Measurements from ENCODE around the gene GPATCH3. TPM values are rescaled to one million over a fixed set of nuclear protein-coding genes. Genes with fewer than 3 reads are reported as not detected.

Gene GPATCH3
- total RNA-seq: 8.4 and 9.1 TPM in 2 replicates

GRCh38 chr1:26900001-26900814 is at the start of gene GPATCH3:
Gene GPATCH3, minus strand, starts transcription at chr1:26900467. Its CDS starts 25 bp downstream, at chr1:26900442.

GRCh38 chr1:26921540-26922430 is 21.5 kb upstream of the GPATCH3 start, which contains the start of gene NUDC:
Gene NUDC, plus strand, starts transcription at chr1:26921743. Its CDS starts 106 bp downstream, at chr1:26921849.

GRCh38 chr1:26913754-26914619 is 13.7 kb upstream of the GPATCH3 start, which contains the start of gene NR0B2:
Gene NR0B2, minus strand, starts transcription at chr1:26913975. Its CDS starts 35 bp downstream, at chr1:26913940.

GRCh38 chr1:26889551-26890466 is 10.5 kb downstream of the GPATCH3 start, which contains the start of gene GPN2:
Gene GPN2, minus strand, starts transcription at chr1:26890283. Its CDS starts 187 bp downstream, at chr1:26890096.

GRCh38 chr1:26862781-26863684 is 37.2 kb downstream of the GPATCH3 start, which contains the start of gene SFN:
Gene SFN, plus strand, starts transcription at chr1:26863149. Its CDS starts 64 bp downstream, at chr1:26863213.

Other genes with a start within 250 kb of the GPATCH3 start
- 20.8 and 32.6 TPM in 2 replicates for gene ARID1A, start 204.5 kb downstream of the GPATCH3 start, total RNA-seq
- gene PIGV, start 112.5 kb downstream of the GPATCH3 start, total RNA-seq: 13.8 and 15.5 TPM in 2 replicates
- gene ZDHHC18, start 73.8 kb downstream of the GPATCH3 start, total RNA-seq: 4.1 and 10.5 TPM in 2 replicates
- gene SFN, start 37.3 kb downstream of the GPATCH3 start, total RNA-seq: not detected in 2 replicates
- 8.9 and 9.5 TPM in 2 replicates for gene GPN2, start 10.2 kb downstream of the GPATCH3 start, total RNA-seq
- gene NR0B2, start 13.5 kb upstream of the GPATCH3 start, total RNA-seq: 0.20 TPM in 1 of 2 replicates, not detected in the other
- gene NUDC, start 21.3 kb upstream of the GPATCH3 start, total RNA-seq: 48.2 and 50.8 TPM in 2 replicates
- not detected in 2 replicates for gene KDF1, start 60.0 kb upstream of the GPATCH3 start, total RNA-seq
- 97.8 and 113 TPM in 2 replicates for gene TRNP1, start 93.2 kb upstream of the GPATCH3 start, total RNA-seq
- 9.7 and 12.7 TPM in 2 replicates for gene TENT5B, start 112.4 kb upstream of the GPATCH3 start, total RNA-seq

Data from cardiac ventricle fibroblast (primary cell).